H1 (cell line): ENCODE results near the gene NIPAL1.

Source experiments
- CREB1 ChIP-seq: IDR thresholded peaks from 2 replicates; pipeline ENCODE4 v1.6.1; 2012; ENCODE audit warnings: inconsistent platforms
- CTCF ChIP-seq, 3 experiments: IDR thresholded peaks; 1 replicate in 2 of 3; 2 replicates in 1 of 3; pipeline versions ENCODE4 v1.5.1 to v1.6.1; 2011; ENCODE audit warnings: low read length in 3 of 3, mild to moderate bottlenecking in 3 of 3, inconsistent platforms in 2 of 3, low read depth in 1 of 3, moderate library complexity in 1 of 3; ENCODE audit not compliant: insufficient read depth in 1 of 3; ENCODE audit errors: control extremely low read depth in 1 of 3
- EP300 ChIP-seq, 2 experiments: IDR thresholded peaks; 1 replicate in 1 of 2; 2 replicates in 1 of 2; pipeline ENCODE4 v1.6.1; 2011 to 2012; ENCODE audit warnings: low read depth in 2 of 2, low read length in 2 of 2, mild to moderate bottlenecking in 2 of 2, borderline replicate concordance in 1 of 2, inconsistent platforms in 1 of 2, moderate library complexity in 1 of 2
- JUN ChIP-seq: IDR thresholded peaks from 2 replicates; pipeline ENCODE4 v1.6.1; 2011; ENCODE audit warnings: low read depth, mild to moderate bottlenecking, improper control_type of control experiment, low read length
- JUND ChIP-seq: IDR thresholded peaks from 2 replicates; pipeline ENCODE4 v1.6.1; 2011; ENCODE audit warnings: mild to moderate bottlenecking, improper control_type of control experiment, low read length
- KDM1A ChIP-seq: fragments of 200-600, 300-600 bp; sonication (generic); IDR thresholded peaks from 2 replicates; pipeline ENCODE4 v1.7.1; 2016; ENCODE audit warnings: mild to moderate bottlenecking, low read length, borderline replicate concordance
- POLR2A ChIP-seq, 2 experiments: IDR thresholded peaks; 1 replicate in 1 of 2; 2 replicates in 1 of 2; pipeline ENCODE4 v1.6.1; 2011; ENCODE audit warnings: low read depth in 2 of 2, low read length in 2 of 2, mild to moderate bottlenecking in 2 of 2; ENCODE audit errors: control extremely low read depth in 1 of 2
- TCF12 ChIP-seq: IDR thresholded peaks from 2 replicates; pipeline ENCODE4 v1.6.1; 2011; ENCODE audit warnings: low read depth, mild to moderate bottlenecking, low read length
- ZNF274 ChIP-seq: IDR thresholded peaks from 2 replicates; pipeline ENCODE4 v1.7.0; 2012; ENCODE audit warnings: low read length, borderline replicate concordance; ENCODE audit errors: extremely low read depth
- TF ChIP-seq, protein P1 (sequence below): IDR thresholded peaks from 2 replicates; pipeline ENCODE4 v1.6.1; 2012; ENCODE audit warnings: inconsistent platforms

DNA sequence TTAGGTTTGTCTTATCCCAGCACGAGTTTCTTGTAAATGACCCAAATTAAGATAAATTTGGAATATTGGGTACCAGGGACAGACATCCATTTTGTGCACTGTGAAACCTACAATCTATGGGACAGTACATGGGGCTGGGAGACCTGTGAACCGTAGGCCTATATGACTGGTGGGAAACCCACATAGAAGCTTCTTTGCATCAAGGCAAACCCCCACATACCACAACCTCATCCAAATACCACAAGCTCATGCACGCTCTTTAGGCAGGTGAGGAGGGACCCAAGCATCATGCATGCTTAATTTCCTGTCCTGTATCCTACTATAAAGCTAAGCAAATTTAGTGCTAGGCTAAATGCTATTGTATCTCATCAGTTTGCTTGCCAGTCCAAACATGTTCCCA, 47.8 kb downstream of the NIPAL1 start:
- TF ChIP-seq CTCF (IDR thresholded peaks at IDR 0.05; ENCODE audit: control extremely low read depth in 1 of 3, insufficient read depth in 1 of 3, low read depth in 1 of 3, low read length in 3 of 3): no peak
- no peak for TF ChIP-seq KDM1A
- TF ChIP-seq POLR2A (IDR thresholded peaks at IDR 0.05; ENCODE audit: control extremely low read depth in 1 of 2, low read depth in 2 of 2, low read length in 2 of 2): no peak
- TF ChIP-seq JUND: no peak
- no peak for TF ChIP-seq EP300 (IDR thresholded peaks at IDR 0.05; ENCODE audit: borderline replicate concordance in 1 of 2, low read depth in 2 of 2, low read length in 2 of 2)
- TF ChIP-seq, protein P1, sequence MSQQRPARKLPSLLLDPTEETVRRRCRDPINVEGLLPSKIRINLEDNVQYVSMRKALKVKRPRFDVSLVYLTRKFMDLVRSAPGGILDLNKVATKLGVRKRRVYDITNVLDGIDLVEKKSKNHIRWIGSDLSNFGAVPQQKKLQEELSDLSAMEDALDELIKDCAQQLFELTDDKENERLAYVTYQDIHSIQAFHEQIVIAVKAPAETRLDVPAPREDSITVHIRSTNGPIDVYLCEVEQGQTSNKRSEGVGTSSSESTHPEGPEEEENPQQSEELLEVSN: no peak
- TF ChIP-seq JUN: no peak
- no peak for TF ChIP-seq TCF12
- no peak for TF ChIP-seq ZNF274
- TF ChIP-seq CREB1: no peak
